Activated CD4-positive, alpha-beta T cell treated with anti-CD3 and anti-CD28 coated beads, Interleukin-2, Interleukin-6, amounts not matched to agents 100 ng/mL and 50 ng/mL, durations not matched to agents 16 hours and 8 hours (primary cell): Measurements from ENCODE around the gene ZDHHC11.

Source experiments
- DNase-seq: peaks from one replicate; pipeline ENCODE4 v3.0.0-alpha.2; 2020

Gene ZDHHC11, protein sequence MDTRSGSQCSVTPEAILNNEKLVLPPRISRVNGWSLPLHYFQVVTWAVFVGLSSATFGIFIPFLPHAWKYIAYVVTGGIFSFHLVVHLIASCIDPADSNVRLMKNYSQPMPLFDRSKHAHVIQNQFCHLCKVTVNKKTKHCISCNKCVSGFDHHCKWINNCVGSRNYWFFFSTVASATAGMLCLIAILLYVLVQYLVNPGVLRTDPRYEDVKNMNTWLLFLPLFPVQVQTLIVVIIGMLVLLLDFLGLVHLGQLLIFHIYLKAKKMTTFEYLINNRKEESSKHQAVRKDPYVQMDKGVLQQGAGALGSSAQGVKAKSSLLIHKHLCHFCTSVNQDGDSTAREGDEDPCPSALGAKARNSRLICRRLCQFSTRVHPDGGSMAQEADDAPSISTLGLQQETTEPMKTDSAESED

DNA sequence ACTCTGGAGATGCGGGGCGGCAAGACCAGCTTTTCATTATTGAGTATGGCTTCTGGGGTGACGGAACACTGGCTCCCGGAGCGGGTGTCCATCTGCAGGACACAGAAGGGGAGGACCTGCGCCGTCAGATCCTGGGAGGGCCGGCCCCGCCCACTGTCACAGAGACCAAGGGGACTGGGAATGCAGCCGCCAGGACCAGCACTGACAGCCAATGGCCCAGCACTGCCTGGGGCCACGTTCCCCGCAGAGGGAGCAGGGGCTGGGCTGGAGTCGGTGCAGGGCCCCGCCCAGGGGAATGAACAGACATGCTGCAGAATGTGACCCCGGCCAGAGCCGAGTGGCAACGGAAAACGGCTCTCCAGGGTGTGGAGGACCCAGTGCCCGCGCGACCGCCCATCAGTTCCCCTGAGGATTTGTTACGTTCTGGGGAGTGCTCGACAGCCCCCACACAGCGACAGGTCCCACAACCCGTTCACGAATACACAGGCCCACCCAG lies at the start of gene ZDHHC11:
ZDHHC11 (minus strand) TSS at position 476 of the 496 bp plus-strand sequence; CDS start at position 92, 384 bp downstream.
- no peak for DNase-seq

DNA sequence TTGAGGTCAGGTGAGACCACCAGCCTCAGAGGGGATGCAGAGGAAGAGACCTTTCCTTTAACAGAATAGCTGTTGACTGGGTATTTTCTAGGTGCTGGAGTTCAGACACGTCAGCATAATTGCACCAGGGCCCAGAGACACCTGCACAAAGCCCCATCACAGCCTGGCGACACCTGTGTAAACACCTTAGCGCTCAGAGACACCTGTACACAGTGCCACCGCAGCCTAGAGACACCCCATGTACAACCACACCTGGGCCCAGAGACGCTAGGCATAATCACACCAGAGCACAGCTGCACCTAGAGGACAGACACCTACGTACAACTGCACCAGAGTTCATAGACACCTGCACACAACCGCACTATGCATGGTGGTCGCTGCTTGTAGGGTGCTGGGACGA lies 42.9 kb upstream of the ZDHHC11 start:
- no peak for DNase-seq

DNA sequence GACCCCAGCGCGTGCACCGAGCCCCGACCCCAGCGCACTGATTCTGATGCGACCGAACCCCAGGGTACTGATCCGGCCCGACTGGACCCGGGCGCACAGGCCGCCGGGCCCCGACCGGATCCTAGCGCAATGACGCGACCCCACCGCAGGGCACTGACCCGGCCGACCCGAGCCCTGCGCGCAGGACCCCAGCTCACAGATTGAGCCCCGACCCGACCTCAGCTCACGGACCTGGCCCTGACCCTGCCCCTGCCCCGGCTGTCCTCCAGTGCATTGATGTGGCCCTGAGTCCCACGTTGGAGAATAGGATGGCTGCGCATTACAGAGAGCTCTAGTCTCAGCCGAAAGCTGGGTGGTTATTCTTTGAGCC lies 42.3 kb upstream of the ZDHHC11 start:
- peak; percentile 26 for DNase-seq

DNA sequence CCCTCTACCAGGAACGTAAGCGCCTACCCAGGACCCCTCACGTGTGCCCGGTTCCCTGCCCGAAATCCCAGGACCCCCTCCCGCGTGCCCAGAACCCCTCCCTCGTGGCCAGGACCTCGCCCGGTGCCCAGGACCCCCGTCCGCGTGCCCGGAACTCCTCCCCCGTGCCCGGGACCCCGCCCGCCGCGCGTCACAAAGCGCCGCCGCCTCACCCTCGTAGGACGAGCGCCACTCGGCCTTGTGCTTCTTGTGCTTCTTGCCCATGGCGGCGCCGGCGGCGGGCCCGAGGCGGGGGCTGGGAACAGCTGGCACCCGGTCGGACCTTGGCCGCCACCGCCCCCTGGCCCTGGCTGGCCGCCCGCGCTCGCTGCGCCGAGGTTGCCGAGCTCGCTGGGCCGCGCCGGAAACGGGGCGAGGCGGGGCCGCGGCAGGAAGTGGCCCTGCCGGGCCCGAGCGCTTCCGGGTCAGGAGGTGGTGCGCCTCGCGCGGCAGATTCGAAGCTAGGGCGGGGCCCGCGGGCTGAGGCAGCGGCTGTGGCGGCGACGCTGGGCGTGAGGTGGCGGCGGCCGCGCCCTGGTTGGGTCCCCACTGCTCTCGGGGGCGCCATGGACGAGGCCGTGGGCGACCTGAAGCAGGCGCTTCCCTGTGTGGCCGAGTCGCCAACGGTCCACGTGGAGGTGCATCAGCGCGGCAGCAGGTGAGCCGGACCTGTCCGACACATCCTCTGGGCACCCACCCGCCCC lies 41.8 kb upstream of the ZDHHC11 start, which contains the start of the genes BRD9 and TRIP13:
BRD9 (minus strand) TSS at position 408 of the 743 bp plus-strand sequence; CDS start at position 264, 144 bp downstream.
TRIP13 (plus strand) TSS at position 491 of the 743 bp plus-strand sequence; CDS start at position 606, 115 bp downstream.
- peak; percentile 89 for DNase-seq

DNA sequence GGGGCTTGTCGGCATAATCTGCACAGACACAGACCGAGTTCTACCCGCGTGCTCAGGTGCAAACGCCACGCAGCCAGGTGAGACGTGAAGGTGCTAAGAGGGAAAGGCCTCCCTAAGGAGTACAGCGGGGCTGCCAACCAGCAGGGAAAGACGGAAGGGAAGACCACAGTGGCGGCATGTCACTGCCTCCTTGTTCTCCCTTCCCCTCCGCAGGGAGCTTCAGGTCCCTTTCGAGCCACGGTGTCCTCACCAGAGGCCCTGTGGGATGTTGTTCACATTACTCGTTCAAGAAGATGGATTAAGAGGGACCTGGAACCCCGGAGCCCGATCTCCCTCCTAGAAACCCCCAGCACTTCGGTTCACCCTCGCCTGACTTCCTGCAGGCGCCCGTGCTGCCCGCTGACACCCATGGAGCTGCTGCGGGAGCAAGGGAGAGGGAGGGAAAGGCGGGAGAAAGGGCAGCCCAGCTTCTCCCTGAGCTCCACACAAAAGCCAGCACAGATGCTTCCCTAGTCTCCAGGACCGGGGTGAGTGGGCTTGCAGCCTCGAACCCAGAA lies 41.1 kb upstream of the ZDHHC11 start:
- DNase-seq, result peak; percentile 15

DNA sequence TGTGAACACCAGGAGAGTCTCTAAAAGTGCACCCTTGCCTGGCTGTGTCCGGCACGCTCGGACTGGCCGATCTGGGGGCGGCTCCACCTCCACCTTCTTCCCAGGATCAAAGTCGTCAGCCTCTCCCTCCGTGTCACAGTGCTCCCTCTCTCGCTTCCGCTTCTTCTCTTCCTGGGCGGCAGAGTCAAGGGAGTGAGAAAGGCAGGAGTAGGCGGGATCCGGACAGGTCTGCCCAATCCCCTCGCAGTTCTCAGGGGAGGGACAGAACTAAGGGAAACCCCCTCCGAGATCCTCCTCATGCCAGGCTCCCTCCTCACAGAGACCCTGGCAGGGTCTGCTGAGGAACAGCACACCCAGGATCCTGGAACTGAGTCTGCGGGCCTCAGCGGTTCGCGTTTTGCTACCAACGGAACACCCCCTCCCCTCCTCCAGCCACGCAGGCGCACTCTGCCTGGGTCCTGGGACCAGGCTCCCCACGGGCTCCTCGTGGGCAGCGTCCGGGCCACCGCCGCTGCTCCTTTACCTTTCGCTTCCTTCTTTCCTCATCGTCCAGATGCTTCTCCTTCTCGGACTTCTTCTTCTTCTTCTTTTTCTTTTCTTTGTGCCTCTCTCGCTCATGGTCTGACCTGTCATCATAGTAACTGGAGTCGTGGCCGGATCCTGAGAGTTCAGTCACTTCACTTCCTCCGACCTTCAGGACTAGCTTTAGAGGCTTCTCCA lies 40.5 kb upstream of the ZDHHC11 start:
- DNase-seq, result no peak

DNA sequence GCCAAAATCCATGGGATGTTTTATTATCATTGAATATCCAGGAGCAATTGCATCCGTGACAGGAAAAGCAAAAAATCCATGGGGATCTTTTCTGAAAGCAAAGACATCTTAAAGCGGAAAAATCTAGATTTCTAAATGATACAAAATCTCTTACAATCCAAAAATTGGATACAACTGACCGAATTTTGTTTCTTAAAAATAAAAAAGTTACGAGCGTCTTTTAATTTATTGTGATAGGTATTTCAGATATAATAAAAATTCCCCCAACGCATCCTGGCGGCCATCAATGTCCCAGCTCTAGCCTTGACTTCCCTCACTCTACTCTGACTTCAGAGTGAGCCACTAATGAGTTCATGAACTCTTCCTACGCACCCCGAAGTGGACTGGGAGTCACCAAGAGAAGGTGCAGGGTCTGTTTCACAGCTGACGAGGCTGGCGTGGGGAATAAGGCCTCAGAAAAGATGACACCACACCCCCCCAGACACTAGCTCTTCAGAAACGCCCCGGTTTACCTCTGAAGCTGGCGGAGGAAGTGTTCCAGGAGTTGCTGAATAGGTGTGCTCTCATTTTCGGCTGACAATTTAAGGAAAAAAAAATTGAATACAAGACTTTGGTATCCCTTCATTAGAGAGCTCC lies 38.4 kb upstream of the ZDHHC11 start:
- DNase-seq, result no peak

DNA sequence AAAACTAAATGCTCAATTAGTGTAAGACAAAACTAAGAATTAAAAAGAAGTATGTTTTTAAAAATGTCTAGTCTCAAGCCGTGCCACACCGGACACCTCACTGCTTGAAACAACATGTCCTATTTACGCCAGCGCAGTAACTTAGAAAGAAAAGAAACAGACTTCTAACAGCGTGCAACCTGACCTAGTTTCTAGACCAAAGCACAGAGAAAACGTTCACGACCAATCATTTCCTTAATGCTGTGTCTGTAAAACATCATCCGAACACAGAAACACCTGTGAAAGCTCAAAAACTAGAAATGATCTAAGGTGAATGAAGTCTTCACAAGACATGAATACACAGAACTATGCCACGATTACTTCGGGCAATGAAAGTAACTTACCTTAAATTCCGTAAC lies 37.9 kb upstream of the ZDHHC11 start:
- DNase-seq, result no peak

DNA sequence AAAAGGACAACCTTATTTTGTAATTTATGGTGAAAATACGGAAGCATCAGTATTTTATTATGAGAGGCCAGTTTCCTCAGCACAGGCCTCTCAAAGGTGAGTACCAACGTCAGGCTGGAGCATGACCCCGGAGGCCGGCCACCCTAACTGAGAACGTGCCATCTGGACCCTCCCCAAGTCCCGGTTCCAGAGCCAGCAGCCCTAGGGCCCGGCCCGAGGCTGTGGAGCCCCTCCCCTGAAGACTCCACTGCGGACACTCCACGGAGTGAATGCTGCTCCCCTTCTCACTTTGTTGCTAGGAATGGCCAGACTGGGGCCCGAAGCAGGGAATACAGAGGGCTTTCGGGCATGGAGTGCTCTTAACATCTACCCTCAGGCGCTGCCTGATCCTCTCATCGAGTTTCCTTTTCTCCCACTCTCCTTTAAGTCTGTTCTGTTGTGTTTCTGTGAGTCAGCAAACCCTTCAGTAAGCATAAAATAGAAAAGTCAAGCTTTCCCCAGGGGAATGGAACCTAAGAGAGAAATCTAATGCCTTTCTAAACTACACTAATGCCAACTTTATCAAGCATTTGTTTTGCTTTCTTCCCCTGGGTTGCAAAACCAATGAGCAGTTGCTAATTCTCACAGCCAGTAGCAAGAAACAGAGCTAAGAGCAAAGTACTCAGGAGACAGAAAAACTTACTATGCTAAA lies 37.3 kb upstream of the ZDHHC11 start:
- no peak for DNase-seq

DNA sequence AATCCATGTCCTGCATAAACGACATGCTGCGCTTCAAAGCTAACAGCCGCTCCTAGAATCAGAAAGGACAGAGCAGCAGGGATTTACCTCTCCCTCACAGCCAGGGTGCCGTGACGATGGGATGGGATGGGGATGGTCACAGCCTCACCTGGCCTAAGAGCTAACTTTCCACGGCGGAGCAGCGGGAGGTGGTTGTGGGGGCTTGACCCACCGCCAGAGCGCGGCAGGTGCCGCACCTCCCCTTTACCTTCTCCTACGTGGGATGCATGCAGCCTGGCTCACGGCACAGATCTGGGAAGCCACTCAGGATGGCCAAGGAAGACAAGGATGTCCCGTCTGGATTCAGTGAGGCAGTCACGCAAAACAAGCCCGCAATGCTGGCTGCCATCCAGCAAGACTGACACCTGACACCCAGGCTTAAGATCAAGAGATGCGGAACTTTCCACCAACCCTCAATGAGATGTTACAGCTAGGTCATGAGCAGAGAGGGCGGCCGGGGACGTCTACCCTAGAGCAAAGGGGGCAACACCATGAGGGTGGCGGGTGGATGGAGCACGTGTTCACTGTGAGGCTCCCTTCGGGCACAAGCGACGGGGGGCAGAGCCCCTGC lies 36.0 kb upstream of the ZDHHC11 start:
- DNase-seq, result no peak

DNA sequence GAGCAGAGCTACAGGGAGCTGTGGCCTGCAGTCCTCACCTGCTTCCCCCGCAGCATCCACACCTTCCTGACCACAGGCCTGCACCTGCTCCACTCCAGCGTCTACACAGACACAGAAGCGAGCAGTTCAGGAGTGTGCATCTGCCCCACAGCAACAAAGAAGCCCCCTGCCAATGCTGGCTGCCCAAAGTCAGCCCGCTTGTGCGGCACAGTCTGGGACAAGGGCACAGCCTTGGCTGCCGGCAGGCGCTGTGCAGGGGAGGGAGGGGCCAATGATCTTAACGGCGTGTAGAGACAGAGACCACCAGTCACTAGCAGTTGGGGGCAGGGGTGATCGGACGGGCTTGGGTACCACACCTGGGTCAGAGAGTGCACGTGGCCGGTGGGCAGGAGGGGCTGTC lies 35.2 kb upstream of the ZDHHC11 start:
- DNase-seq, result no peak

DNA sequence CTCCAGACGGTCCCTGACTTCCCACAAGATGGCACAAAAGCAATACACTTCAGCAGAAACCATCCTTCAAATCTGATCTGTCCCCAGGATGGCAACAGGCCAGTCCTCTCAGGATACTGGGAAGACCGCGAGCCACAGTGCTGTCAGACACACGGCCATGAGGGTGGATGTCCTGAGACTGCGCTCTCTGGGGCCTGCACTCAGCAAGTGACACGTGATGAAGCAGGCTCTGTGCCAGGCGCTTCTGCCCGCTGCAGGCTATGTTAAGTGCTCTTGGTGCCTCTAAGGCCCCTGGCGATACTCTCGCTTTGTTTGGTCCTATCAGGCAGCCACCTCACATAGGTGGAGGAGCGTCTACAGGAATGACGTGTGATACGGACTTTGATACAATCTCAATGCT lies 34.7 kb upstream of the ZDHHC11 start:
- no peak for DNase-seq

DNA sequence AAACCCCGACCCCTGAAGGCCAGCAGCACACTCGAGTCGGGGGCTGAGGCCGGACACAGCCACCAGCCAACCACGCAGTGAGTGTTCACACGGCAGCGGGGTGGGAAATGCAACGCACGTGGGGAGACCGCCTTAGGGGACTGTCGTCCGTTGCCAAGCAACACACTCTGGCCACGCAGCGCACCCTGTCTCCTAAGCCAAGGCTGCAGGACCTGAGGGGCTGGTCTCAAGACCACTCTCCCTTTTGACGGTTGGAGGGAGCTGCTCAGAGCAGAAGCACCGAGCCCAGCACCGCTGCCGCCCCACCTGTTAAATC lies 34.3 kb upstream of the ZDHHC11 start:
- DNase-seq, result no peak

DNA sequence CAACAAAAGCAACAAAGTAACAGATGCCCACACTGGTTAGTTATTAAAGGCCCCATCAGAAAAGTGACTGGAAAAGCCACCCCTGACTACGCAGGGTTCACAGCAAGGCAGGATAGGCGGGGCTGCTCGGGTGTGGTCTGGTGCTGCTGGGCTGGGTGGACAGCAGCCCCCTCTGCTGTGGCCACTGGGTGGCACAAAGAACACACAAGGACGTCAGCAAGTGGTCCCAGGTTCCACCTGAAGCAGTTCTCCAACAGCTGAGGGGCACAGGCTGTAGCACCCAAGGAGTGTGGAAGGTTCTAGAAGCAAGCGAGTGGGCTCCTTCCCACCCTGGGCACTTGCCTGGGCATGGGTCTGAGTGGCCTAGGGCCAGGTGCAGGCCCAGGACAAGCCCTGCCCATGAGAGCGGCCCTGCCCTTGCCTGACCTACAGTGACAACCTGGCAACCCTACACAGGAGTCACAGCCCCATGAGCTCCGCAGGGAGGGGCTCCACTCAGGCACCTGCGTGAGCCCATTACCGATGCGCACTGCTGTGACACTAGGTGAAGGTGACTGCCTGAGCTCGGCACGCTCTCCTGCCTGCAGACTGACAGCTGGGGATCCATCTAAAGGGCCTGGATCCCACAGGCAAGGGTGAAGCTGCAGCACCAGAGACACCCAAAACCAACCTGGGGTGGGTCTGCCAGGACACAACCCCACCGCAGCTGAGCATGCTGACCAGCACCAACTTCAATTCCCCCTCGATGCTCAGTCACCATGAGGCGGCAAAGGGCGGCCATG lies 33.8 kb upstream of the ZDHHC11 start:
- no peak for DNase-seq

DNA sequence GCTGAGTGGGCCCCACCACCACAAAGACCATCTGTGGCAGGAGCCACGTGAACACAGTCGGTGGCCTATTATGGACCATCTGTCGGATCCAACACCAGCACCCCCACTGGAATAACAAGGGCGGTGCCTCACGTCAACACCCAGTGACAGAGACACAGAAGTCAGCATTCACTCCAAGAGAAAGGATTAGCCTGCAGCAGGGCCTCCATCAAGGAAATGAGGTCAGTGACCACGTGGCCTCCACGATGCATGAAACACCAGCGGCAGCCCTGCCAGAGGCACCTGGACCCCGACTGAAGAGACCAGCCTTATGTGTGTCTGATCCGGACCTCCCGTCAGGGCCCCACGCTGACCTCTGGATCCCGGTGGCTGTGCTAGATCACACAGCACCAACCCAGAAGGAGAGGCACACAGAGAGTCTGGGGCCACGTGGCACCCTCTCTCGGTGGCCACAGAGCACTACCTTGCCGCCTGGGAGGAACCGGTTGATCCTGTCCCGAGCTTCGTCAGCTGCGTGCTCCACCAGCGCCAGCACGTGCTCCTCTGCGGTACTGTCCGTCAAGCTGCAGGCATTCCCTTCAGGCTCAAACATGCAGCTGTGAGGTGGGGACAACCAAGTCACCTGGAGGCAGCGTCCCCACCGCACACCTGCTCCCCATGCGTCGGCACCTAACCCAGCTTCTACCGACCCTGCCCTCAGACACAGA lies 32.8 kb upstream of the ZDHHC11 start:
- DNase-seq, result no peak

DNA sequence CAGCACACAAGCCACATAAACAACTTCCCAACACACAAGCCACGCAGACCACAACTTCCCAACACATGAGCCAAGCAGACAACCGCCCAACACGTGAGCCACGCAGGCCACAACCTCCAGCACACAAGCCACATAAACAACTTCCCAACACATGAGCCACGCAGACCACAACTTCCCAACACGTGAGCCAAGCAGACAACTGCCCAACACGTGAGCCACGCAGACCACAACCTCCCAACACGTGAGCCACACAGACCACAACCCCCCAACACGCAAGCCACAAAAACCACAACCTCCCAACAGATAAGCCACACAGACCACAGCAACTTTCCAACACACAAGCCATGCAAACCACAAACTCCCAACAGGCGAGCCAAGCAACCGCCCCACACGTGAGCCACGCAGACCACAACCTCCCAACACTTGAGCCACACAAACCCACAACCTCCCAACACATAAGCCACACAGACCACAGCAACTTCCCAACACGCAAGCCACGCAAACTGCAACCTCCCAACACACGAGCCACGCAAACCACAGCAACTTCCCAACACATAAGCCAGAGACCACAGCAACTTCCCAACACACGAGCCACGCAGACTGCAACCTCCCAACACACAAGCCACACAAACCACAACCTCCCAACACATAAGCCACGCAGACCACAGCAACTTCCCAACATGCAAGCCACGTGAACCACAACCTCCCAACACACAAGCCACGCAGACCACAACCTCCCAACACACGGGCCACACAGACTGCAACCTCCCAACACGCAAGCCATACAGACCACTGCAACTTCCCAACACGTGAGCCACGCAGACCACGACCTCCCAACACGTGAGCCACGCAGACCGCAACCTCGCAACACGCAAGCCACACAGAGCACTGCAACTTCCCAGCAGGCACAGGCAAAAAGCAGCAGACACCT lies 31.7 kb upstream of the ZDHHC11 start:
- no peak for DNase-seq

DNA sequence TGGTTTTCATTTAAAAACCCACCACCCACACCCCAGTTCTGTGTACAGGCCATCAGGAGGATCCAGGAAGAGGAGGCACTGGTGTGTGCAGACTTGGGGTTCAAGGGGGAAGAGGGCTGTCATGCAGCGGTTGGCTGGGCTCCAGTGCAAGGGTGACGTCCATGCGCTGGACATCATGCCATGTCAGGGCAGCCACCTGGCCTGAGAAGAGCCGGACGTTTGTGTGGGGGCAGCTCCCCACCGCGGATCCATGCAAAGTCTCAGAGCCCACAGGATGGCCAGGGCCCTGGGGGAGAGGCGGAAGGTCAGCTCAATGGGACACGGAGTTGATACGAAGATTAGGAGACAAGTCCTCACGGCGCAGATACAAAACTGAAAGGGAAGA lies 30.8 kb upstream of the ZDHHC11 start:
- no peak for DNase-seq

DNA sequence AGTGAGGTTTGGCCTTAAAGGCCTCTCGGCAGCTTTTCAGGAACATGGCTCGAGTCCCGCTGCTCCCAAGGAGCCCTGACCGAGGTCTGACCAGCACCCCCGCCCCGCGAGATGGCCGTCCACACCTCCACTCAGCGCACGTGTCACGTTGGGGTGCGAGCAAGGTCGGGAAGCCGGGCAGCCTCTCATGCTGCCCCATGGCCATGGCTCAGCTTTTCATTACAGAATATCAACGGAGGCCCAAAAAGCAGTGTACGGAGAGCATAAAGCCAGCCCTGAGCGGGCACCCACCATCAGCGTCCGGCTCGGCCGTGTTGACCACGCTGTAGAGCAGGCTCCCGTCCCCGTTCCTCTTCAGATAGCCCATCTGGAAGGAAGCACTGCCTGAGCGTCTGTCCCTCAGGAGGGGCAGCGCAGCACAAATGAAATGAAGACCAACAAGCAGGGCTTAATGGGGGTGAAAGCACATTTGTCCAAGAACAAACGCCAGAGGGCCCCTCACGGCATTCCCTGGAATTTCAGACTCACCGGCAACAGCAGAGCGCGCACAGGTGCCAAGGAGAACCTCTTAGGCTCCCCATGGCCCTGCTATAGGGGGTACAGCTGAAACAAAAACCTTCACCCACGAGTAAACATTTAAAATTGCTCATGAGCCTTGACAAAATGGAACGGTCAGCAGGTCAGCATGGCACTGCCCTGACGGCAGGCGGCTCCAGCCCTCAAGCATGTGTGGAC lies 30.2 kb upstream of the ZDHHC11 start:
- DNase-seq, result no peak
